Breast epithelium (tissue), 4 donors: ENCODE measurements around the gene GAB3. TPM values are rescaled to one million over a fixed set of nuclear protein-coding genes. Genes with fewer than 3 reads are reported as not detected.
"Not testable (repeated sequence)": the region's sequence is repeated elsewhere in the genome, so short reads cannot be mapped to it uniquely, and the experiment has no call there.

Source experiments
- DNase-seq, 2 donors: peaks; one replicate each; pipeline ENCODE4 v3.0.0-alpha.2; 2019; ENCODE audit warnings: low spot score in 2 of 2
- H3K27ac ChIP-seq, 2 donors: fragments of 200-600 bp; sonication (generic) in 1 of 2; one replicate each; pipeline ENCODE4 v1.5.1; 2016 to 2019; ENCODE audit warnings: mild to moderate bottlenecking in 1 of 2
- H3K27me3 ChIP-seq, 2 donors: fragments of 200-600 bp; sonication (generic) in 1 of 2; one replicate each; pipeline versions ENCODE4 v1.5.1 to v1.6.0; 2017 to 2019; ENCODE audit warnings: control low read depth in 1 of 2, mild to moderate bottlenecking in 1 of 2
- H3K36me3 ChIP-seq: fragments of 200-600 bp; one replicate; pipeline ENCODE4 v1.5.1; 2019
- H3K4me1 ChIP-seq, 2 donors: fragments of 200-600 bp; sonication (generic); one replicate each; pipeline ENCODE4 v1.5.1; 2016 to 2019; ENCODE audit warnings: control low read depth in 1 of 2
- H3K4me3 ChIP-seq, 3 donors: fragments of 200-600 bp; sonication (generic); 1 replicate in 2 of 3; 2 replicates in 1 of 3; pipeline ENCODE4 v1.5.1; 2016 to 2019; ENCODE audit warnings: mild to moderate bottlenecking in 3 of 3, moderate library complexity in 2 of 3
- H3K9me3 ChIP-seq, 2 donors: fragments of 200-600 bp; sonication (generic) in 1 of 2; one replicate each; pipeline ENCODE4 v1.5.1; 2016 to 2019; ENCODE audit warnings: control low read depth in 1 of 2
- intact Hi-C: fragments of 100-400 bp; cut with DNase I; formaldehyde crosslinking; loops from one replicate; pipeline ENCODE4 v1.15.1; 2023; ENCODE audit warnings: low total_unique reads
- total RNA-seq, 3 donors: library from RNA; depleted of rRNA; stranded (reverse); fragments of >200 nt; gene quantifications; one replicate each; pipeline ENCODE4 v1.1.0, GENCODE V29; 2016

Gene GAB3
- total RNA-seq, 3 donors from 2014 or later, result 3.9 to 8.5 (median 5.3) TPM

GRCh38 chrX:154630949-154631348, 119.9 kb downstream of the GAB3 start:
- intact Hi-C loops, result not testable (repeated sequence)

GRCh38 chrX:154628960-154629359, 121.9 kb downstream of the GAB3 start:
- H3K4me3 ChIP-seq, H3K4me1 ChIP-seq, H3K9me3 ChIP-seq, H3K27ac ChIP-seq, H3K27me3 ChIP-seq, DNase-seq, H3K36me3 ChIP-seq, intact Hi-C loops: not testable (repeated sequence)

More at GRCh38 chrX:154630949-154631348, 119.9 kb downstream of the GAB3 start:
- not testable (repeated sequence) for H3K27ac ChIP-seq, H3K4me1 ChIP-seq, H3K9me3 ChIP-seq, DNase-seq, H3K4me3 ChIP-seq, H3K36me3 ChIP-seq, H3K27me3 ChIP-seq

Other genes with a start within 250 kb of the GAB3 start
- 10 to 100 TPM; 38.8 to 42.6 (median 41.3) TPM for gene FAM3A, start 234.8 kb downstream of the GAB3 start, total RNA-seq
- 10 to 100 TPM; 25.6 to 45.2 (median 38.2) TPM for gene G6PD, start 204.2 kb downstream of the GAB3 start, total RNA-seq
- 10 to 100 TPM; 10.5 to 15.2 (median 12.6) TPM for gene IKBKG, start 203.5 kb downstream of the GAB3 start, total RNA-seq
- 1 to 10 TPM in 1 of 3 donors, not detected in 2; 2.3 TPM for gene CTAG1A, start 165.9 kb downstream of the GAB3 start, total RNA-seq
- gene CTAG1B, start 131.8 kb downstream of the GAB3 start, total RNA-seq, result 1 to 10 TPM in 1 of 3 donors, not detected in 2; 2.3 TPM
- not detected for gene CTAG2, start 97.5 kb downstream of the GAB3 start, total RNA-seq
- gene DKC1, start 11.8 kb upstream of the GAB3 start, total RNA-seq, result 10 to 100 TPM; 23.2 to 41.0 (median 40.5) TPM
- gene MPP1, start 54.4 kb upstream of the GAB3 start, total RNA-seq, result 10 to 100 TPM; 19.3 to 55.4 (median 24.3) TPM
- not detected for gene SMIM9, start 83.6 kb upstream of the GAB3 start, total RNA-seq
- gene F8A1, start 135.3 kb upstream of the GAB3 start, total RNA-seq, result 1 to 10 TPM; 3.2 to 8.5 (median 7.6) TPM